KMS-11 (cell line): ENCODE results near the gene ERCC2.

Experiments used
- H2AFZ ChIP-seq: fragments of 200-600 bp; sonication (generic); 2 replicates; pipeline ENCODE4 v1.6.1; 2016; ENCODE audit warnings: antibody characterized with exemption, mixed run types, low read depth
- H3K27ac ChIP-seq: fragments of 200-600 bp; sonication (generic); 2 replicates; pipeline ENCODE4 v1.6.1; 2016; ENCODE audit warnings: mild to moderate bottlenecking, mixed run types
- H3K27me3 ChIP-seq: fragments of 200-600 bp; sonication (generic); 2 replicates; pipeline ENCODE4 v1.6.1; 2017; ENCODE audit warnings: mild to moderate bottlenecking, low read depth, mixed run types, moderate library complexity; ENCODE audit not compliant: insufficient read depth
- H3K36me3 ChIP-seq: fragments of 200-600 bp; sonication (generic); 2 replicates; pipeline ENCODE4 v1.6.1; 2017; ENCODE audit warnings: mild to moderate bottlenecking, mixed run types; ENCODE audit not compliant: insufficient read depth
- H3K4me1 ChIP-seq: fragments of 200-600 bp; sonication (generic); 2 replicates; pipeline ENCODE4 v1.6.1; 2016; ENCODE audit warnings: mild to moderate bottlenecking, low read depth, mixed run types; ENCODE audit not compliant: poor library complexity, severe bottlenecking
- H3K4me2 ChIP-seq: fragments of 200-600 bp; sonication (generic); 2 replicates; pipeline ENCODE4 v1.7.0; 2016; ENCODE audit warnings: mild to moderate bottlenecking, mixed run types
- H3K4me3 ChIP-seq: fragments of 200-600 bp; sonication (generic); IDR thresholded peaks from 2 replicates; pipeline ENCODE4 v1.6.1; 2017; ENCODE audit warnings: low read depth, low read length, mixed read lengths; ENCODE audit not compliant: insufficient read depth
- H3K79me2 ChIP-seq: fragments of 200-600 bp; sonication (generic); 2 replicates; pipeline ENCODE4 v1.6.1; 2016; ENCODE audit warnings: low read depth, mixed run types; ENCODE audit not compliant: insufficient read depth
- H3K9ac ChIP-seq: fragments of 200-600 bp; sonication (generic); 2 replicates; pipeline ENCODE4 v1.6.1; 2016; ENCODE audit warnings: mild to moderate bottlenecking, mixed run types
- H4K20me1 ChIP-seq: fragments of 200-600 bp; sonication (generic); 2 replicates; pipeline ENCODE4 v1.6.1; 2016; ENCODE audit warnings: mild to moderate bottlenecking, mixed run types; ENCODE audit not compliant: insufficient read depth
- TF ChIP-seq, protein P1 (sequence below): fragments of 200-600 bp; sonication (generic); conservative IDR thresholded peaks from 2 replicates; pipeline ENCODE4 v1.6.1; 2017; ENCODE audit warnings: low read depth, mild to moderate bottlenecking, antibody characterized with exemption, low read length, moderate library complexity, mixed read lengths

The ERCC2 gene

DNA sequence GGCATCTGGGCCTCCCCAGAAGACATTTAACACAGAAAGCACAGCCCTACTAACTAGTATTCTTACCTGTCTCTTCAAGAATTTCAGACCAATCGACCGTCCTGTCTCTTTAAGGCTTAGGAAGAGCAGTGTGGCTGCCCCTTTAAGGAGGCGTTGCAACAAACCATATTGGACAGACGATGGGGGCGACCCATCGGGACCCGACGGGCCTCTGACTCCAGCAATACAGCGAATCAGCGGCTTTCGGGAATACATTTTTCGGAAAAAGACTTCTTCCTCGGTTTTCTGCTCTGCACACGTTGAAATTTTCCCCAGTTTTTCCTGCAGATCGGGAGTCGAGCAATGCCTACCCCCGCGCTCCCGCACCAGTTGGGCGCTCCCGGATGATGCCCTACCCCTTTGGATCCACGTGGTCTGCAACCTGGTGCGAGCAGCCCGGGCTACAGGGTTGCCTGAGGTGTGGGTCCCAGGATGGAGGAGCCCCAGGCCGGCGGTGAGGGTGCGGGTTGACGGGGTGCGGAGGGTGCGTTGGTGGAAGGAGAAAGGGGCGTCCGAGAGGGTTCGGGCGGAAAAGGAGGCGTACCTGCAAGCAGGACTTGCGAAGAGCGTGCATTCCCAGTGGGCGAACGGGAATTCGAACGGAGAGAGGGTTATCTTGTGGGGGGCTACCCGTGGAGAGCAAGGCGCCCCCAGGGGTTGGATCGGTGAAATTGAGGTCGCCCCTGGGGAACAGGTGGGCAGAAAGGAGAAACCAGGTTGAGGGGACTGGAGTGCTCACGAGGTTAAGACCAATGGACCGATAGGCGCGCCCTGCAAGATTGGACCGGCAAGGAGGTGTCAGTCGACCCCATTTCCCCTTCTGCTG is 36.1 kb upstream of the ERCC2 start, which contains the start of gene POLR1G:
TSS of gene POLR1G (plus strand) at position 419 of the 865 bp plus-strand sequence. CDS start at position 472, 53 bp downstream.
- Histone ChIP-seq H3K4me2 (peak within 1 kb of the TSS; percentile 87), H2AFZ (peak within 1 kb of the TSS; percentile 66), H4K20me1 (no peaks in the 10 kb centered on the region), H3K4me3 (peak within 1 kb of the TSS; percentile 42), H3K79me2 (peaks cover 26% of the 10 kb centered on the region), H3K4me1 (peaks cover 10% of the 10 kb centered on the region), H3K27ac (peak within 1 kb of the TSS; percentile 72), H3K36me3 (no peaks in the 10 kb centered on the region), H3K9ac (peak within 1 kb of the TSS; percentile 90), H3K27me3 (no peaks in the 10 kb centered on the region; the same call in 1 of the 2 replicates)
- TF ChIP-seq, protein P1, sequence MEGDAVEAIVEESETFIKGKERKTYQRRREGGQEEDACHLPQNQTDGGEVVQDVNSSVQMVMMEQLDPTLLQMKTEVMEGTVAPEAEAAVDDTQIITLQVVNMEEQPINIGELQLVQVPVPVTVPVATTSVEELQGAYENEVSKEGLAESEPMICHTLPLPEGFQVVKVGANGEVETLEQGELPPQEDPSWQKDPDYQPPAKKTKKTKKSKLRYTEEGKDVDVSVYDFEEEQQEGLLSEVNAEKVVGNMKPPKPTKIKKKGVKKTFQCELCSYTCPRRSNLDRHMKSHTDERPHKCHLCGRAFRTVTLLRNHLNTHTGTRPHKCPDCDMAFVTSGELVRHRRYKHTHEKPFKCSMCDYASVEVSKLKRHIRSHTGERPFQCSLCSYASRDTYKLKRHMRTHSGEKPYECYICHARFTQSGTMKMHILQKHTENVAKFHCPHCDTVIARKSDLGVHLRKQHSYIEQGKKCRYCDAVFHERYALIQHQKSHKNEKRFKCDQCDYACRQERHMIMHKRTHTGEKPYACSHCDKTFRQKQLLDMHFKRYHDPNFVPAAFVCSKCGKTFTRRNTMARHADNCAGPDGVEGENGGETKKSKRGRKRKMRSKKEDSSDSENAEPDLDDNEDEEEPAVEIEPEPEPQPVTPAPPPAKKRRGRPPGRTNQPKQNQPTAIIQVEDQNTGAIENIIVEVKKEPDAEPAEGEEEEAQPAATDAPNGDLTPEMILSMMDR = no peak

DNA sequence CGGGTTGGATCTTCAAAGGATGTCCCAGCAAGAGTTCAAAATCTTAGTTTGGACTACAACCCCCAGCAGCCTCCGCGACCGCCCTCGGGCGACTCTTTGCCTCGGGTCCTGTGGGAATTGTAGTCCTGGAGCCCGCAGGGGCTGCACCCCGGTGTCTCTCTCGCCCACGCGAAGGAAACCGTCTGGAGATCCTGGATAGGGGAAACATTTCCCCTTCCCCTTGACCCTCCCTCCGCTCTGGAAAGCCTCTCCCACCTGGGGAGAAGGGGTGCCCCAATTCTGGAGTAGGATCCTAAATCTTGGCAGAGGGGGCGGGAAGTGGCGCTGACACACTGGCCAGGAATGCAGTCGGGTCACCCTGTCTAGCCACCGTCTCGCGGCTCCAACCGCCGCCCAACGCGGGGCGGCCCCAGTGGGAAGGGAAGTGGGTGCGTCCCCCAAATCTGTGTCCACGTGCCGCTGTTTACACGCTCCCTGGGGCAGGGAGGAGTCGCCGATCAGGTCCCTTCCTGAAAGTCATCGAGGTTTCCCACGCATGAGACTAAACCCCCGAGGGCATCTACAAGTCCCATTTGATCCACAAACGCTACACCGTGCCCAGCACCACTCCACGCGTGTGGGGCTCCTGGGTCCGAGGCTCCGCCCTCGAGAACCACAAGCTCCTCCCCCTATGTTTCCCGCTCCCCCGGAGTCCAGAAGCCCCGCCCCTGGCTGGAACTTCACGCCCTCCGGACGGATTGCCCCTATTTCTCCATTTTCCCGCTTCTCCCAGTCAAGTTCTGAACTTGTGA is 35.3 kb upstream of the ERCC2 start:
- TF ChIP-seq, protein P1 = no peak
- Histone ChIP-seq H3K9ac (peak overlapping the region; percentile 90), H3K4me2 (peak overlapping the region; percentile 87), H2AFZ (peak overlapping the region; percentile 66), H3K27me3 (no peaks in the 10 kb centered on the region; the same call in 1 of the 2 replicates), H3K36me3 (no peaks in the 10 kb centered on the region), H3K79me2 (peaks cover 26% of the 10 kb centered on the region), H3K27ac (peak overlapping the region; percentile 72), H4K20me1 (no peaks in the 10 kb centered on the region), H3K4me3 (peak overlapping the region; percentile 42), H3K4me1 (peaks cover 10% of the 10 kb centered on the region)

DNA sequence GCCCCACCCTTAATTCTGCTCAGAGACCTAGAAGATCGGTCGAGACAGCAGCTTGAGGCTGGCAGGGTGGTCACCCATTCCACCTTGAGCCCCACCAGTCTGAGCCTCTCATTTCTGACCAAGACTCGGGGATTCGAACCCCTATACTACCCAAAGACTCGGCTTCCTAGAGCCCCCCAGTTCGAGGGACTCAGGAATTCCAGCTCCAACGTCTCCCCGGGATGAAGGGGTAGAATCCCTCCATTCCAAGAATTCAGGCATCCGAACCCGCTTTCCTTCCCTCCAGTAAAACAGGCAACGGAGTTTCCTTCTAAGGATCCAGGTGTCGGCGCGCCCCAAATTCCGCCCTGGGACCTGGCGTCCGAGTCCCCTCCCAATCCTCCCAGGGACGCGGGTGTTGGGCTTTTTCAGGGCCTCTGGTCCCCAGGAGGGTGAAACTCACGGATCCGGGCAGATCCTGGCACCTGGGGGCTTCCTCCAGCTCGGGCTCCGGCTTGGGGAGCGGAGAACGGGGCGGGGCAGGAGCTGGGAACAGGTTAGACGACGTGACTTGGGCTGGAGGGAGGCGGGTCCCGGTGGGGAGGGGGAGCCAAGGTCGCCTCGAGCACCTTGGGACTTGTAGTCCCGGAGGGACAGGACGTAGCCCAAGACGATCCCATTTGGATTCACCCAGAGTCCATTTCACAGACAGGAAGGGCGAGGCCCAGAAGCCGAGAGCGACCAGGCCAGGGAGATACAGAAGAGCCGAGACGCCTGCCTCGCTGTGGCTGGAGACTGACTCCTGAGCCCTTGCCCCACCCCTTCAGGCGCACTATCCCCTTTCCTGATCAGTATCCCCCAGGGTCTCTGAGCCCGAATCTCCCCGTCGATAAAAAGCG is 34.4 kb upstream of the ERCC2 start, which contains the start of gene PPP1R13L:
TSS of gene PPP1R13L (minus strand) at position 513 of the 878 bp plus-strand sequence. CDS start 6,751 bp downstream, outside the sequence.
- peak within 1 kb of the TSS; percentile 66 for H2AFZ ChIP-seq
- H3K36me3 ChIP-seq = no peaks in the 10 kb centered on the region
- H3K27ac ChIP-seq = peak within 1 kb of the TSS; percentile 72
- H3K79me2 ChIP-seq = peaks cover 26% of the 10 kb centered on the region
- TF ChIP-seq, protein P1 = no peak
- H3K4me3 ChIP-seq = peak within 1 kb of the TSS; percentile 42
- peak within 1 kb of the TSS; percentile 87 for H3K4me2 ChIP-seq
- no peaks in the 10 kb centered on the region; the same call in 1 of the 2 replicates for H3K27me3 ChIP-seq
- H4K20me1 ChIP-seq = no peaks in the 10 kb centered on the region
- peaks cover 10% of the 10 kb centered on the region for H3K4me1 ChIP-seq
- H3K9ac ChIP-seq = peak within 1 kb of the TSS; percentile 90
